NCI-H2029 (cell line): ENCODE data around the gene SLC44A1.

Source experiments
- DNase-seq: peaks from one replicate; lab custom pipeline; 2025; lab: John Stamatoyannopoulos, UW

The SLC44A1 gene

DNA sequence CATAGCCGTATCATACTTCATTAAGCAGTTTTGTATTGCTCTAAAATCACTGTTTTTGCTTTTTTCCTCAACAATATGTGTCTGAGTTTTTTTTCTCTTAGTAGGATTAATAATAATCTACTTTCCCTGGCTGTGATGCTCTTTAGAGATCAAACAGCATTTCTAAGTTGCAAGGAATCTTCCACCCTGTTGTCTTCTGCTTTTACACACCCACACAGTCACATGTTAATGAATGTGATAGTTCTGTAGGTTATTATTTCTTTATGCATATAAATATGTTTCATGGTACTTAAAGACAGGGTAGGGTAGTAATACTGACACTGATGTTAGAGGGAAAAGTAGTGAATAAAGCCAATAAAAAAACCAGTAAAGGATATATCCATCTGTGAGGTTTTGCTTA lies 29.3 kb downstream of the SLC44A1 start:
- DNase-seq = no peak

DNA sequence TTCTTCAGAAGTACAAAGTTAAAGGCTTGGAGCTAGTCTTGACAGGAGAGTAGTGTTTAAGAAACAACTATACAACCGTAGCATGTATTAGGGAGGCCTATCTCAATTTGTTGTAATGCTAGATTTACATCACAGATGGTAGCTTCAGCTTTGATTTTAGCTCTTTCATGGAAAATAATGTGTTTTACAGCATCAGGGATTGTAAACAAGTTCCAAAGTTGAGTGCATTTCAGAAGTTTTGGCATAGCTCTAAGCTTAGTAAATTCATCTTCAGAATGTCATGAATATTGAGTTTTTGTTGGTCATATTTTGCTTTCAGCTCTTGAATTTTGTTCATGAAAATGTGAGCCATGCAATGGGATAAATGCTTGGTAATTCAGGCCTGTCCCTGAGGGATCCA lies 30.7 kb downstream of the SLC44A1 start:
- no peak for DNase-seq

DNA sequence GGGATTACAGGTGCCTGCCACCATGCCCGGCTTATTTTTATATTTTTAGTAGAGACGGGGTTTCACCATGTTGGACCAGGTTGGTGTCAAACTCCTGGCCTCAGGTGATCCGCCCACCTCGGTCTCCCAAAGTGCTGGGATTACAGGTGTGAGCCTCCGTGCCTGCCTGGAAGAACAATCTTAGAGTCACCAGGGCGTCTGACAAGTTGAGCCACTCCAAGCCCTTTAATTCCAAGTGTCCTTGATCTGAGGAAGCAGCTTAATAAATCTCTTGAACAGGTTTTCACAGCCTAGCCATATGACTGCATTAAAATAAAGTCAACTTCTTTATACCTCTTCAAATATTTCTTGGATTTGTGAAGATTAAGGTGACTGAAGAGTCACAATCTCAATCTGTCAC lies 31.5 kb downstream of the SLC44A1 start:
- no peak for DNase-seq

- no peak for DNase-seq
These were observed 34.3 kb downstream of the SLC44A1 start for GRCh38 chr9:105278751-105279150.

DNA sequence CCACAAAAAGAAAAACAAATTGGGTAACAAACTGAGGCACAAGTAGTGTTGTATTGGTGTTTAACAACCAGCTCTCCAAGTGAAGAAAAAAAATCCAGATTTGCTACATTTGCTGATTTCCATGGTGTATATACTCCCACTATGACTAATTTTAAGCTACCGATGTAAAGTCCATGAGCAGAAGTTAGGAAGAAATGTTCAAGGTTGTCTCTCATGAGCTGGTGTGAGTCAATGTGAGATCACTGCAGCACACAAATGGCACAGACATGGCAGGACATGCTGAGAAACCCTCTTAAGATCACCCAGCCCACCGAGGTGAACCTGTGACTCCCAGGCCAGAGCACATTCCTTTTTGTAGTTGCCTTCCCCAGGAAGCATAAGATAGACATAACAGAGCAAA lies 36.2 kb downstream of the SLC44A1 start:
- DNase-seq = no peak

GRCh38 chr9:105281272-105281671 lies 36.8 kb downstream of the SLC44A1 start:
- no peak for DNase-seq

GRCh38 chr9:105281926-105282325 lies 37.5 kb downstream of the SLC44A1 start:
- DNase-seq = no peak

- no peak for DNase-seq
These were observed 38.6 kb downstream of the SLC44A1 start for GRCh38 chr9:105282870-105283621.

- no peak for DNase-seq
These were observed 39.3 kb downstream of the SLC44A1 start for GRCh38 chr9:105283795-105284194.

DNA sequence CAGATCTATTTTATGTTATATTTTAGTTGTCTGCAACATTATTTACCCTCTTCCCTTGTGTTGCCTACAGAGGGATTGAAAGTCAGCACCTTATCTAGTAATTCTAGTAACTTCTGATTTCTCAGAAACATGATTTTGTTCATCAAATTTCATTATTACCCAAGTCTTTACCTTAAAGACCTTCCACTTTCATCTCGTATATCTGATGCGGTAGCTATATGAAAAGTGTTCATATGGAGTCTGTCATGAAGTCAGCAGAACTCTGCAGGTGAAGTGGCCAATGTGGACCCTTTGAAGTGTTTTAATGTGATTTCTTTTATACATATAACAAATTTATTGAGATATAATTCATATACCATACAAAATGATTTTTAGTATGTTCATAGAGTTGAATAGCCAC lies 40.0 kb downstream of the SLC44A1 start:
- no peak for DNase-seq

- no peak for DNase-seq
These were observed 41.6 kb downstream of the SLC44A1 start for GRCh38 chr9:105286098-105286497.

- DNase-seq = no peak
These were observed 44.9 kb downstream of the SLC44A1 start for GRCh38 chr9:105289305-105289704.

GRCh38 chr9:105290418-105290817 lies 46.0 kb downstream of the SLC44A1 start:
- no peak for DNase-seq

GRCh38 chr9:105290954-105291353 lies 46.5 kb downstream of the SLC44A1 start:
- no peak for DNase-seq

DNA sequence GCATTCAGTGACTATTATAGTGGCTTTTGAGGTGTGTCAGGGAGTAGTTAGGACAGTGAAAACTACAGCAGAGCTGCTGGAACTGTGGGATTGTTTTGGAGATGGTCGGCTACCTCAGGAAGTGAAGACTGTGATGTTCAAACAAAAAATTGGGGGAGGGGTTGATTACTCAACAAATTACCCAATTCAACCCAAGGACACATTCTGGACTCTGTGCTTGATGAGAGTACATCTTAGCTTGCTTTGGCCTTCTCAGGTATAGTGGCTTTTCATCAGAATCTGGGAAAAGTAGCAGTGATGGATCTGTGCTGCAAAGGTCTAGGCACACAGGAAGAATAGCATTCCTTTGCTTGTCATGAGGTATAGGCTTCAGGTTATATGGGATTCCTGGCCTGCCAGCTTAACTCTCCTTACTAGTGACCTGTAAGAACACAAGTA lies 47.0 kb downstream of the SLC44A1 start:
- no peak for DNase-seq

DNA sequence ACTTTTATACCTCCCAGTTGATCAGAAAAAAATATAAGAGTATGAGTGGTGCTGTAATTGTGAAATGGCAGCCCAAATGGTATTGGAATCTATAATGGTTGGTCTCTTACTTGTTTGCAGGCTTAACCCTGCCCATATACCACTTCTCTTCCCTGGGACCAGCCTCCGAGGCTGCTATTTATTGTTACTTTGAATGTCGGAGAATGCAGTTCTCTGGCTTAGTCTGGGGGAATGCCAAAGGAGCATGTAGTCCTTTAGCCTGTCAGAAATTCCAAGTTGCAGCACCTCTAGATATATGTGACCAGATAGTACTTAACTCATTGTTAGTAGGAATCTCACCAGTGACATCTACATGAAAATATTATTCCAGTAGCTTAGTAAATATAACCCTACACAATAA lies 47.5 kb downstream of the SLC44A1 start:
- no peak for DNase-seq

DNA sequence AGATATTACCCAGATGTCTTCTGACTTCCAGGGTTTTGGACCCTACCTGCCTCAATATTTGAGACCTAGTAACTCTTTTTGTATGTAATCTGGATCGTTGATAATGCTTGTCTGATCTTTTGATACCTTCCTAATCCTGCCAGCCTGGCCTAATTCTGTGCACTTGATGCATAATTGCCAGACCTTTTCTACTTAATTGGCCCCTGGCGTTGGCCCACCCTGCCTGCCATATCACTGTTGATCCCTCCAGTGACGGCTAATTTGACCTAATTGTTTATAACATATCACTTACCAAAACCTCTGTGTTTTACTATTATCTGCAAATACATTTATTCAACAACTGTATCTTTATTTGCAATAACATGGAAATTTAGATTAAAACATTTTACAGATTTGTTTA lies 49.0 kb downstream of the SLC44A1 start:
- DNase-seq = no peak

GRCh38 chr9:105295201-105295550 lies 50.7 kb downstream of the SLC44A1 start:
- no peak for DNase-seq

GRCh38 chr9:105295986-105296385 lies 51.5 kb downstream of the SLC44A1 start:
- DNase-seq = no peak

DNA sequence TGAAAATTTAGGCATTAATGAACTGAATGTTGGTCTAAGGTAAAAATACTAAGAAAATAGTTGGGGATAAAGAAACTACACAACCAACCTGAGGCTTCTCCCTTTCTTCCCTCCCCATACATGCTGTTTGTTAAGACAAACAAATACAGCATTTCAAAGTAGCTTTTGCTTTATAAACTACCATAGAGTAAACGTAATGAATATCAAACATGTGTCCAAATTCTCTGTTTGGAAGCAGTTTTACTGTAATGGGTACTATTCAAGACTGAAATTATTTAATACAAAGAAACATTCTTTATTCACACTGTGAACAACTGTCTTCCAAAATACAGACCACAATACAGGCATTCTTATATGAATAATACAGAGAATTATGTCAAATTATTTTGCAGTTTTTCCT lies 52.0 kb downstream of the SLC44A1 start:
- no peak for DNase-seq

GRCh38 chr9:105296877-105297287 lies 52.4 kb downstream of the SLC44A1 start:
- DNase-seq = no peak

DNA sequence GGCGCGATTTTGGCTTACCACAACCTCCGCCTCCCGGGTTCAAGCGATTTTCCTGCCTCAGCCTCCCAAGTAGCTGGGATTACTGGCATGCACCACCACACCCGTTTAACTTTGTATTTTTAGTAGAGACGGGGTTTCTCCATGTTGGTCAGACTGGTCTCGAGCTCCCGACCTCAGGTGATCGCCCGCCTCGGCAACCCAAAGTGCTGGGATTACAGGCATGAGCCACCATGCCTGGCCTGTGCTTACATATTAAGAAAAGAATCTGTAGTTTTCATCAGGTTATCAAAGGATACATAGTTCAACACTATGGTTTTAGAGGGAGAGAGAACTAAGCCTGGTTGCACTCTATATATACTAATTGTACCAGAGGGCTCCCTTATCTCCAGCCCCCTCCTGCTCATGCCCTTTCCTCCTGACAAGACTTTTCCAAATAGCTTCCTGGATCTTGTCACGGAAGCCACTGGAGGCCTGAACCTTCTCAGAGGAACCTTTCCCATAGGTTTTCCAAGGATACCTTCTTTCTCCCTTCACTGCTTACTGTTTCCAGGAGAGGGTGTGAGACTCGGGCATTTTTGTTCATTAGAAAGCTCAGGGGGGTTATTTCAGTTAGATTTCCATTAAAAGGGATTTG lies 53.1 kb downstream of the SLC44A1 start:
- no peak for DNase-seq

DNA sequence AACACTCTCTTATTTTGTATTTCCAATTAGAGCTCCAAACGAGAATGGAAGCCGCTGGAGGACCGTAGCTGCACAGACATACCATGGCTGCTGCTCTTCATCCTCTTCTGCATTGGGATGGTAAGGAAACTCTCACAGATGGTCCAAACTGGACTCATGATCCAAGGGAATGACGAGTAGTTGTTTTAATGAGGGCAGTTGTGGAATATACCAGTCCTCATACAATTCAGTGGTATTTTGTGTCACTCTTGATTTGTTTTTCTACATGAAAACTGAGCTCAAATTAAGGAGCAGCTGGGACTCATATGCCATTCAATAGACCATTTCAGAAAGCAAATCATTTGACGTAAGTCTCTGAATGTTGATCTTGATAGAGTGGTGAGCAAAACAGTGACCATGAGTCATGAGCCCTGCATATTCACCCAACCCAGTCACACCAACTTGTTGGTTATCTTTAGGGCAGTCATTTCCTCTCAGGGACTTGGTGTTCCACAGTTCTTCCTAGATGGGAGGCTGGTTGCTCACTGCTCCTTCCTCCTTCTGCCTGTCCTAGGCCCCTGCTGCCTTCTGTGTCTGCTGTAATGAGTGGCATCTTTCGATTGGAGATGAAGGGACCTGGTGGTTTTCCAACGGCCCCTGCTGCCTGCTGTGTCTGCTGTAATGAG lies 54.9 kb downstream of the SLC44A1 start:
- DNase-seq = no peak
